Stomach (tissue), 4 donors: ENCODE results near the gene C2orf42.

ENCODE experiments used
- POLR2AphosphoS5 ChIP-seq, 3 donors: sonication (generic); formaldehyde crosslinking; IDR thresholded peaks; one replicate each; pipeline ENCODE4 v1.6.1; 2016; ENCODE audit warnings: antibody characterized with exemption in 3 of 3
- TF ChIP-seq, protein P1 (sequence below), 7 experiments: fragments of 450-650 bp in 4 of 7; fragments of 200-600 bp in 3 of 7; sonication (generic) in 3 of 7; IDR thresholded peaks; one replicate each; pipeline ENCODE4 v1.5.1; 2016 to 2019; ENCODE audit warnings: antibody characterized with exemption in 7 of 7, control low read depth in 2 of 7, mild to moderate bottlenecking in 1 of 7

- TF ChIP-seq, protein P1, sequence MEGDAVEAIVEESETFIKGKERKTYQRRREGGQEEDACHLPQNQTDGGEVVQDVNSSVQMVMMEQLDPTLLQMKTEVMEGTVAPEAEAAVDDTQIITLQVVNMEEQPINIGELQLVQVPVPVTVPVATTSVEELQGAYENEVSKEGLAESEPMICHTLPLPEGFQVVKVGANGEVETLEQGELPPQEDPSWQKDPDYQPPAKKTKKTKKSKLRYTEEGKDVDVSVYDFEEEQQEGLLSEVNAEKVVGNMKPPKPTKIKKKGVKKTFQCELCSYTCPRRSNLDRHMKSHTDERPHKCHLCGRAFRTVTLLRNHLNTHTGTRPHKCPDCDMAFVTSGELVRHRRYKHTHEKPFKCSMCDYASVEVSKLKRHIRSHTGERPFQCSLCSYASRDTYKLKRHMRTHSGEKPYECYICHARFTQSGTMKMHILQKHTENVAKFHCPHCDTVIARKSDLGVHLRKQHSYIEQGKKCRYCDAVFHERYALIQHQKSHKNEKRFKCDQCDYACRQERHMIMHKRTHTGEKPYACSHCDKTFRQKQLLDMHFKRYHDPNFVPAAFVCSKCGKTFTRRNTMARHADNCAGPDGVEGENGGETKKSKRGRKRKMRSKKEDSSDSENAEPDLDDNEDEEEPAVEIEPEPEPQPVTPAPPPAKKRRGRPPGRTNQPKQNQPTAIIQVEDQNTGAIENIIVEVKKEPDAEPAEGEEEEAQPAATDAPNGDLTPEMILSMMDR (IDR thresholded peaks at IDR 0.05), result no peak
- TF ChIP-seq POLR2AphosphoS5 (IDR thresholded peaks at IDR 0.05), result no peak
Observed at GRCh38 chr2:70111752-70112591, 78.8 kb downstream of the C2orf42 start.
